HG02973 (cell line): ENCODE measurements around the gene ZGPAT.
"Not testable (repeated sequence)": the region's sequence is repeated elsewhere in the genome, so short reads cannot be mapped to it uniquely, and the experiment has no call there.

Experiments
- ATAC-seq: cut with Tn5 transposase; IDR thresholded peaks from one replicate; pipeline ENCODE4 v1.9.1; 2021; ENCODE audit warnings: moderate library complexity; ENCODE audit not compliant: unreplicated experiment

The ZGPAT gene

GRCh38 chr20:63755933-63756647 lies 48.3 kb downstream of the ZGPAT start:
- ATAC-seq: no peak

DNA sequence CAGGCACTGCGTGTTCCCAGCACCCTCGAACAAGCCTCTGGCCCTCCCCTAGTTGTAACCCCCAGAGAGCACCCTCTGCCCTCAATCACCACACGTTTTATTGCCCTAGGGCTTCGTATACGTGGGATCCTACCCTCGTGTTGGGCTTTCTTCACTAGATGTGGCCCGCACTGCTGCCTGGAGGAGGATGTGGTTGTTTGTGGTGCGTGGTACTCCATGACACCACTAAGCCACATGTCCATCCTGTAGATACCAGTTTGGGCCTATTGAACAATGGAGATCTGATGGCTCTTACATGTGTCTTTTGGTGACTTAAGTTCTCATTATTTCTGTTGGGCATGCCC lies 48.8 kb downstream of the ZGPAT start:
- no peak for ATAC-seq

GRCh38 chr20:63758152-63758551 lies 50.3 kb downstream of the ZGPAT start:
- no peak for ATAC-seq

- no peak for ATAC-seq
Observed at GRCh38 chr20:63759377-63759901, 51.6 kb downstream of the ZGPAT start.

DNA sequence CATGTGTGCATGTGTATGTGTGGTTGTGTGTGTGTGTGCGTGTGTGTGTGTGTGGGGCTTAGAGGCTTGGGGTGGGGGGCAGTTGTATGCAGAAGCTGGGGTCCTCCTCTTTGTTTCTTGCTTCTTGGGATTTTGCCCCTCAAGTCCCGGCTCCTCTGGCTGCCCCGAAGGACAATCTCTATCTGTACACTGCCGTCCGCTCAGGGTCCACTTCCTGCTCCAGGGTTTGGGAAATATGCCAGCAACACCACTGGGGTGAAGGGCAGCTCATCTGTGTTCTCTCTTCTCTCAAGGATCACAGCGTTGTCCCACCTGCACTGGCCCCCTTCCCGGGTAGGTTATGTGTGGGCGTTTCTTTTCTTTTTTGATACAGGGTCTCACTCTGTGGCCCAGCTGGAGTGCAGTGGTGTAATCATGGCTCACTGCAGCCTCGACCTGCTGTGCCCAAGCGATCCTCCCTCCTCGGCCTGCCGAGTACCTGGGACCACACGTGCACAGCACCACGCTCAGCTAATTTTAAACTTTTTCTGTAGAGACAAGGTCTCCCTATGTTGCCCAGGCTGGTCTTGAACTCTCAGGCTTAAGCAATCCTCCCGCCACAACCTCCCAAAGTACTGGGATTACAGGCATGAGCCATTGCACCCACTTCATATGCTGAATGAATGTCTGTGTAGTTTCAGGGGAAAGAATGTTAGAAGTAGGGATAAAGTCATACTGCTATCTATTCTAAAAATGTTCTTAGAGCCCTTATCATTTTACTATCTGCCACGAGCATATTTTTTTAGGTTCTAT lies 57.4 kb downstream of the ZGPAT start:
- no peak for ATAC-seq

- ATAC-seq: no peak
Observed at GRCh38 chr20:63765902-63766301, 58.1 kb downstream of the ZGPAT start.

DNA sequence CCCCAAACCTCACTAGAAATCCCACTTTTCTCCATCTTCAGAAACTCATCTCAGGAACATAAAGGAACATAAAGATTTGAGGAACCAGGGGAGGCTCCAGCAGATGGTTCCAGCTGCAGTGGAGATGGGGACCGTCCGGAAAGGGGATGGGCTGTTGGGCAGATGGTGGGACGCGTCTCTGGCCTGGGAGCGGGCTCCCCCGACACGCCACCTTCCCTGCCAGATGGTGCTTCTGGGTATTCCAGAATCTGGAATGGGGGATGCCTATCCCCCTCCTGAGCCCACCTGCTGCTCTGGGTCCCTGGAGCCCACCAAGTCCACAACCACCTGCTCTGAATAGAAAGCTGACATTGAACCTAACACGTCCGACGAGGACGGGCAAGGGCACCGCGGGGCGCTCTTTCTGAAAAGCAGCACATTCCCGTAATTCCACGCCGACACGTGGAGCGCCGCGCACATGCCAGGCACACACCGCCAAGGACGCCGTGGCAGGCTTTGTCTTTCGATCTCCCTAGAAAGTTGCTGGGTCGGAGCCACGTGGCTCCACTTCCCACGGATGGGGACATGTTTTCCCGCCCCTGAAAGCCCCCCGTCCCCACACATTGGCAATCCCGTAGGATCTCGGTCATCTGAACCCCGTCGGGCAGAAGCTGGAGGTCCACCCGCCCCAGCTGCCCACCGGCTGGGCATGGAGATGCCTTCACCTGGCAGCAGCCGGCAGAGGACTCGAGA lies 59.0 kb downstream of the ZGPAT start:
- ATAC-seq: no peak

DNA sequence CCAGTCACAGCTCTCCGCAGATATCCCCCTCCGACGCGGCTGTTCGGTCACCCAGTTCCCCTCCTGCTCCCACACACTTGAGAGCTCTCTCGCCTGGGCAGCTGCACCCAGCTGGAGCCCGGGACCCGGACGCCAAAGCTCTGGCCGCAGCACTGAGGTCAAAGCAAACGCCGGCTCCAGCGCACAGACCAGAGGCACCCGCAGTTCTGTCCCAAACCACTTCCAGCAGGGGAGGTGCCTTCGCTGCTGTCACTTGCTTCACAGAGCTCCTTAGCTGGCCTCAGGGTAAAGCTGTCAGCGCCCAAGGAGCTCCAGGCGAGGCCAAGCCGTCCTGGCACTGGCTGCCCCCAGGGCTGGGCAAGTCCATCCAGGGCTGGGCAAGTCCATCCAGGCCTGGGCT lies 59.6 kb downstream of the ZGPAT start:
- ATAC-seq: no peak

- ATAC-seq: no peak
Observed at GRCh38 chr20:63767886-63768285, 60.0 kb downstream of the ZGPAT start.

DNA sequence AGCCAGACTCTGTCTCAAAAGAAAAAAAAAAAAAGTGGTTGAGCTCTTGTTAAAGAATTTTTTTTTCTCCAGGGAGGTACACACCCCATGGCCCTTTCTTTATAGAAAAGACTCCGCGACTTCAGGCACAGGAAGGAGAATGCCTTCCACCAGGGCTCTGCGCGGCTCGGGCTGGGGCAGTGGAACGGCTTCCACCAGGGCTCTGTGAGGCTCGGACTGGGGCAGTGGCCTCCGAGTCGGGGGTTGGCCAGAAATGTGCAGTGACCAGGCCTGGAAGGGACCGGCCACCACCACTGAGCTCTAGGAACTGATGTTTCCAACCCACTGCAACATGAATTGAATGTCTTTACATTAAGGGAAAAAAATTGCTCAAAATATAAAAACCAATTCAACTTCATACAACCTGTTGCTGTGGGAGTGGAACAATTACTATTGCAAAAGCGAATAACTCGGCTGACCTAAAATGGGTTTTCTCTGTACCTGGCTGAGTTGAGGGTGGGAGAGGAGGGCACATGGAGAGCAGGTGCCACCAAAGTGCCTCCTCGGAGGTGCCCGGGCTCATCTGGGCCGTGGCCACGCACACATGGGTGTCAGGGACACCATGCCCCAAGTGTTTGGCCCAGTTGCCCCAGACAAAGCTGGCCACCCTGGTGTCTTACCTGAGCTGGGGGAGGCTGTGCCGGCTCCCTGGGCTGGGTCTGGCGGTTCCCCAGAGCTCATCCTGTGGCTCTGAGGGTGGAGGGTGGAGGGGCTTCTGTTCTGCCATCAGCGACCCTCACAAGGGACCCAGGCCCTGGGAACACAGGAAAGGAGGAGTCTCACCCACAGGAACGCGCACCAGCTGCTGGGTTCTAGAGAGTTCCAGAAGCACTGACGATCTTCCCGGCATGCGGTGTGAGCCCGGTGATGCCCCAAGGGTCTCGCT lies 61.0 kb downstream of the ZGPAT start:
- ATAC-seq: no peak

GRCh38 chr20:63769891-63770474 lies 62.1 kb downstream of the ZGPAT start:
- no peak for ATAC-seq

- no peak for ATAC-seq
Observed at GRCh38 chr20:63771046-63771707, 63.3 kb downstream of the ZGPAT start.

DNA sequence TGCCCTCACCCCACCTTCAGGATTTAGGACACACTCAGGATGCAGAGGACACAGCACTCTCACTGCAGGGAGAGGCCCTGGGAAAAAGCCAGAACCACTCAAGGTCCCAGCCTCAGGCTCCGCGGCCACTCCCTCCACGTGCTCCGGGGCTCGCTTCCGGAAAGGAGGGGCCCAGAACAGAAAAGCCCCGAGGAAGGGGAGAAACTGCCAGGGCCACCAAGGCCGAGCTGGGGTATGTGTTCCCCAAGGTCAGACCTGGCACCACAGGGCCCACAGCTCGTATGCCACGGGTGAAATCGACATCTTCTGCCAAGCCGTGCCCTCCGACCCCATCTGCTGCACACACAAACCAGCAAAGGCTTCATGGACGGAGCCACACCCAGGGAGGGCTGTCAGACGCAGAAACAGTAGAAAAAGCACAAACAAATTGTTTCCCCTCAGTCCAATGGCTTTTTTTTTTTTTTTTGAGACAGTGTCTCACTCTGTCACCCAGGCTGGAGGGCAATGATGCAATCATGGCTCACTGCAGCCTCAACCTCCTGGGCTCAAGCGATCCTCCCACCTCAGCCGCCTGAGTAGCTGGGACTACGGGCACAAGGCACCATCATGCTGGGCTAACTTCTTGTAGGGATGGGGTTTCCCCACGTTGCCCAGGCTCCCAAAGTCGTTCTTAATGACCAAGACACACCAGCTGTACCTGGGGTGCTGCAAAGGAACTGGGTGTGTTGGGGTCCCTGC lies 65.1 kb downstream of the ZGPAT start:
- no peak for ATAC-seq

DNA sequence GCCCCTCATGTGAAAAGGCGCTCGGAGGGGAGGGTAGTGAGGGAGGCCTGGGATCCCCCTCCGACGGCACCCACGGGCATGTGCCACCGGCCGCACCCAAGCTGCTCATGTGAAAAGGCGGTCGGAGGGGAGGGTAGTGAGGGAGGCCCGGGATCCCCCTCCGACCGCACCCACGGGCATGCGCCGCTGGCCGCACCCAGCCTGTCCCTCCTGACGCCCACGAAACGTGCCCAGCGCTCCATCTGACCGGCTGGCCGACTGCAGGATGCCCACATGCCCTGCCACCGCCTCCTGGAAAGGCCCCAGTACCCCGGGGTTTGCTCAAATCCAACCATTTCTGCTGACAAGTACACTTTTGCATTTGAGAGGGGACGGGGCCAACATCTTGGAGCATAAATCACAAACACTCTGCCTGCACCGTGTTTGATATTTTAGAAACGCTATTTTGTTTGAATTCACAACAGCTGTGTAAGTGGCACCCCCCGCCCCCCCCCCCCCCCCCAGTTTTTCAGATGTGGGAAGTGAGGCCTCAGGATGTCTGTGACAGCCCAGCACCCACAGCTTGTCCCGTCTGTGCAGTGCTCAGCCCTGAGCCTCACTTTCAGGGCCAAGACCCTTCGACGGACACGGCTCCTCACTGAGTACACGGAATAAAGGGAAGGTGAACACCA lies 65.9 kb downstream of the ZGPAT start:
- no peak for ATAC-seq

- ATAC-seq: no peak
Observed at GRCh38 chr20:63774306-63774705, 66.5 kb downstream of the ZGPAT start.

DNA sequence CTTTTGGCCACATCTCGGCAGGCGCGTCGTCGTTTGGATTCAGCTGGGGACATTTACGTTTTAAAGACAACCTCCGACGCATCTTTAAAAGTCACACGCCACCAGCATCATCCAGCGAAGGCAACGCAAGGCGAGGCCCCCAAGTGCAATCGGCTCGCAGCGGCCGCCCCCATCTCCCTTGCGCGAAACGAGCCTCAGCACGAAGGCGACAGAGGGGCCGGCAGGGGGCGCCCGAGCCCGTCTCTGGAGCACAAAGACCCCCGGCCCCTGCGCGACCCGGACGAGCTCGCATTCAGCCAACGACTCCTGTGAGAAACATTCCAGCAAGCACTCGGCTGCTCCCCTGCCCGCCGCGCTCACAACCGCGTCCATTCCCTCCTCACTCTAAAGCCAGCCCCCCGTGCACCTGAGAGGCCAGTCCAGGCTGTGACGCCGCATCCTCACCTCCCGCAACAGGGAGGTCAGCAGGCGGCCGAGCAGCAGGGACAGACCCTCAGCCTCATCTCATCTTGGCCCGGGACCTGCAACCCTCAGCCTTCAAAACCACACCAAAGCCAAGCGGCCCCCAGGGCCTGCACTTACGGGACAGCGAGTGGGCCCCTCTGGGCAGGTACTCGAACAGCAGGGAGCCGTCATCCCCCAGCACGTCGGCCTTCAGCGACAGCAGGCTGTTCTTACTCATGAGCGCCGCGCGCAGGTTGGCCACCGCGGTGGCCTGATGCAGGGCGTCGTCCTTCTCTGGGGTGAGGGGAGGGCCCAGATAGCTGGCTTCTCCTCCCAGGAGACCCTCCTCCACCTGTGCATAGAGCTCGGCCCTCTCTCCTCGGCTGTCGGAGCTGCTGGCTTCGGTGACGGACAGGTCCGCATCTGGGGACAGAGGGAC lies 67.5 kb downstream of the ZGPAT start:
- ATAC-seq: no peak

DNA sequence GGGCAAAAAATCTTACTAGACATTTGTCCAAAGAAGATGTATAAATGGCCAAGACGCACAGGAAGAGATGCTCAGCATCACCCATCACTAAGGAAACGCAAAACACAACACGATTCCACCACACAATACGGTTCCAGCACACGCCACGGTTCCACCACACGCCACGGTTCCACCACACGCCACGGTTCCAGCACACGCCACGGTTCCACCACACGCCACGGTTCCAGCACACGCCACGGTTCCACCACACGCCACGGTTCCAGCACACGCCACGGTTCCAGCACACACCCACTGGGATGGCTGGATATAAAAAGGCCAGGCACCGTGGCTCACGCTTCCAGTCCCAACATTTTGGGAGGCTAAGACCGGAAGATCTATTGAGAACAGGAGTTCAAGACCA lies 69.0 kb downstream of the ZGPAT start:
- ATAC-seq: not testable (repeated sequence)
